ENCODE data around the gene SPIB.
A peak's percentile ranks its signal among the peaks of the same experiment; 100 is the strongest.

Gene SPIB

DNA sequence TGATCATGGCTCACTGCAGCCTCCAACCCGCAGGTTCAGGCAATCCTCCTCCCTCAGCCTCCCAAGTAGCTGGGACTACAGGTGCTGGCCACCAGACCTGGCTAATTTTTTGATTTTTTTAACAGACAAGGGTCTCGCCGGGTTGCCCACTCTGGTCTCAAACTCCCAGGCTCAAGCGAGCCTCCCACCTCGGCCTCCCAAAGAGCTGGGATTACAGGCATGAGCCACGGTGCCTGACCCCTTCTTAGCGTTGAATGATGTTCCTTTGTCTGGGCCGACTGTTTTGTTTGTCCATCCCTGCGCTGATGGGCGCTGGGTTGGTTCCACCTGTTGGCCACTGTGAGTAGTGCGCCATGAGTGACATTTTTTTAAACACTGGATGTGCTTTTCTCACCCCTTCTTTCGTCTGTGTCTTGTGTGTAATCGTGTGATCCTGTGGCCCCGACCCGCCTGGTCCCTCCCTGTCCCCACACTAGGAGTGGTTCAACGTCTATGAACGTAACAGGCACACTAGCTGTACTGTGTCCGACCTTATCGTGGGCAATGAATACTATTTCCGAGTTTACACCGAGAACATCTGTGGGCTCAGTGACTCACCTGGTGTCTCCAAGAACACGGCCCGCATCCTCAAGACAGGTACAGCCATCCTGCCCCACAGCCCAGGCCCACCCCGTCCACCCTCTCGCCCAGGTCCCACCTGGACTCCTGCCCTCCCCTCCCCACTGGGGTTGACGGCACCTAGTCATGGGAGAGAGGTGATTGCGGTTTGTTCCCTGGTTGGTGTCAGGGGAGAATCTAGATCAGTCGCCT lies 42.5 kb downstream of the SPIB start:
- DNase-seq (ENCODE audit: low read depth): peak; percentile 79
- TF ChIP-seq, protein P1, sequence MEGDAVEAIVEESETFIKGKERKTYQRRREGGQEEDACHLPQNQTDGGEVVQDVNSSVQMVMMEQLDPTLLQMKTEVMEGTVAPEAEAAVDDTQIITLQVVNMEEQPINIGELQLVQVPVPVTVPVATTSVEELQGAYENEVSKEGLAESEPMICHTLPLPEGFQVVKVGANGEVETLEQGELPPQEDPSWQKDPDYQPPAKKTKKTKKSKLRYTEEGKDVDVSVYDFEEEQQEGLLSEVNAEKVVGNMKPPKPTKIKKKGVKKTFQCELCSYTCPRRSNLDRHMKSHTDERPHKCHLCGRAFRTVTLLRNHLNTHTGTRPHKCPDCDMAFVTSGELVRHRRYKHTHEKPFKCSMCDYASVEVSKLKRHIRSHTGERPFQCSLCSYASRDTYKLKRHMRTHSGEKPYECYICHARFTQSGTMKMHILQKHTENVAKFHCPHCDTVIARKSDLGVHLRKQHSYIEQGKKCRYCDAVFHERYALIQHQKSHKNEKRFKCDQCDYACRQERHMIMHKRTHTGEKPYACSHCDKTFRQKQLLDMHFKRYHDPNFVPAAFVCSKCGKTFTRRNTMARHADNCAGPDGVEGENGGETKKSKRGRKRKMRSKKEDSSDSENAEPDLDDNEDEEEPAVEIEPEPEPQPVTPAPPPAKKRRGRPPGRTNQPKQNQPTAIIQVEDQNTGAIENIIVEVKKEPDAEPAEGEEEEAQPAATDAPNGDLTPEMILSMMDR (IDR thresholded peaks at IDR 0.05; ENCODE audit: low read length, missing control alignments): peak; percentile 87
- H3K4me3 ChIP-seq (replicated peaks; ENCODE audit: low read depth, low read length): no peak overlapping the region

GRCh38 chr19:50462970-50463369 lies 44.2 kb downstream of the SPIB start:
- H3K4me3 ChIP-seq (replicated peaks; ENCODE audit: low read depth, low read length): no peak overlapping the region
- no peak for DNase-seq (ENCODE audit: low read depth)
- TF ChIP-seq, protein P1 (IDR thresholded peaks at IDR 0.05; ENCODE audit: low read length, missing control alignments): no peak

- TF ChIP-seq, protein P1 (IDR thresholded peaks at IDR 0.05; ENCODE audit: low read length, missing control alignments): no peak
- H3K4me3 ChIP-seq (replicated peaks; ENCODE audit: low read depth, low read length): no peak overlapping the region
- DNase-seq (ENCODE audit: low read depth): no peak
Observed at GRCh38 chr19:50464348-50464747, 45.6 kb downstream of the SPIB start.

GRCh38 chr19:50465000-50465399 lies 46.3 kb downstream of the SPIB start:
- no peak overlapping the region for H3K4me3 ChIP-seq (replicated peaks; ENCODE audit: low read depth, low read length)
- no peak for DNase-seq (ENCODE audit: low read depth)
- TF ChIP-seq, protein P1 (IDR thresholded peaks at IDR 0.05; ENCODE audit: low read length, missing control alignments): no peak

GRCh38 chr19:50465986-50466705 lies 47.4 kb downstream of the SPIB start:
- no peak overlapping the region for H3K4me3 ChIP-seq (replicated peaks; ENCODE audit: low read depth, low read length)
- TF ChIP-seq, protein P1 (IDR thresholded peaks at IDR 0.05; ENCODE audit: low read length, missing control alignments): peak; percentile 16
- DNase-seq (ENCODE audit: low read depth): no peak

GRCh38 chr19:50466706-50467039 lies 47.9 kb downstream of the SPIB start:
- no peak for DNase-seq (ENCODE audit: low read depth)
- H3K4me3 ChIP-seq (replicated peaks; ENCODE audit: low read depth, low read length): no peak overlapping the region
- TF ChIP-seq, protein P1 (IDR thresholded peaks at IDR 0.05; ENCODE audit: low read length, missing control alignments): no peak

All from fibroblast of pulmonary artery (primary cell).